ENCODE measurements around the gene PLA2G4B.

- TF ChIP-seq CTCF (IDR thresholded peaks at IDR 0.05) (no peak), EP300 (IDR thresholded peaks at IDR 0.05) (no peak), POLR2A (IDR thresholded peaks at IDR 0.05) (no peak)
These were observed 49.0 kb upstream of the PLA2G4B start for GRCh38 chr15:41789662-41790061.
